H1 (cell line): ENCODE data around the gene HDAC10. TPM values are rescaled to one million over a fixed set of nuclear protein-coding genes. Genes with fewer than 3 reads are reported as not detected.

Experiments
- CTCF ChIA-PET: fragments of 300-600 bp; sonication (Branson Sonifier 250); formaldehyde crosslinking; loops from one replicate; lab custom pipeline; 2021; ENCODE audit not compliant: partially characterized antibody; lab: Charles Lee
- POLR2A ChIA-PET: fragments of 300-600 bp; sonication (Branson Sonifier 250); formaldehyde crosslinking; loops from one replicate; lab custom pipeline; 2021; ENCODE audit warnings: inconsistent platforms; ENCODE audit not compliant: partially characterized antibody; lab: Charles Lee
- DNase-seq, 2 experiments: peaks; one replicate each; pipeline versions ENCODE4 v3.0.0 to v3.0.0-alpha.2; 2010 to 2022; ENCODE audit warnings: low spot score in 2 of 2, low read depth in 1 of 2, mixed read lengths in 1 of 2
- FAIRE-seq: peaks from 2 replicates; lab custom pipeline; 2011; peaks lifted over from hg19 to GRCh38; lab: Jason Lieb, UNC
- H2AFZ ChIP-seq: 2 replicates; pipeline ENCODE4 v1.8.1; 2012; ENCODE audit warnings: low read length, inconsistent platforms
- H2AK5ac ChIP-seq: 2 replicates; pipeline ENCODE4 v1.6.1; 2013; ENCODE audit warnings: low read depth, low read length
- H2BK120ac ChIP-seq: replicated peaks from 2 replicates; pipeline ENCODE3; 2013; ENCODE audit warnings: low read depth, low read length, inconsistent platforms
- H2BK12ac ChIP-seq: 2 replicates; pipeline ENCODE4 v1.6.1; 2013; ENCODE audit warnings: low read depth, low read length
- H2BK15ac ChIP-seq: 2 replicates; pipeline ENCODE4 v1.6.1; 2013; ENCODE audit warnings: low read length
- H2BK20ac ChIP-seq: 2 replicates; pipeline ENCODE4 v1.6.1; 2013; ENCODE audit warnings: low read length
- H2BK5ac ChIP-seq: 2 replicates; pipeline ENCODE4 v1.6.1; 2013; ENCODE audit warnings: low read depth, low read length
- H3K14ac ChIP-seq: 2 replicates; pipeline ENCODE4 v1.6.1; 2013; ENCODE audit warnings: inconsistent platforms; ENCODE audit not compliant: insufficient read length
- H3K18ac ChIP-seq: 2 replicates; pipeline ENCODE4 v1.6.1; 2013; ENCODE audit warnings: low read length; ENCODE audit errors: extremely low read depth
- H3K23ac ChIP-seq: 2 replicates; pipeline ENCODE4 v1.6.1; 2013; ENCODE audit warnings: inconsistent platforms; ENCODE audit not compliant: insufficient read length
- H3K23me2 ChIP-seq: 2 replicates; pipeline ENCODE4 v1.6.1; 2013; ENCODE audit warnings: low read depth, low read length
- H3K27ac ChIP-seq: 2 replicates; pipeline ENCODE4 v1.6.1; 2011; ENCODE audit warnings: low read depth, low read length, inconsistent platforms
- H3K27me3 ChIP-seq, 4 experiments: replicated peaks in 1 of 4; 1 replicate in 1 of 4; 2 replicates in 3 of 4; pipeline versions ENCODE4 v1.6.1 to v1.8.1; 2011 to 2013; ENCODE audit warnings: low read length in 3 of 4, mild to moderate bottlenecking in 3 of 4, inconsistent platforms in 2 of 4, mixed read lengths in 2 of 4, moderate library complexity in 1 of 4; ENCODE audit not compliant: control insufficient read depth in 3 of 4, insufficient read depth in 3 of 4; ENCODE audit errors: extremely low read depth in 1 of 4
- H3K36me3 ChIP-seq, 4 experiments: 2 replicates each; pipeline versions ENCODE4 v1.6.1 to v1.8.1; 2011 to 2013; ENCODE audit warnings: mild to moderate bottlenecking in 4 of 4, low read length in 3 of 4, moderate library complexity in 2 of 4, control low read depth in 1 of 4, inconsistent platforms in 1 of 4; ENCODE audit not compliant: insufficient read depth in 4 of 4, control insufficient read depth in 2 of 4
- H3K4ac ChIP-seq: replicated peaks from 2 replicates; pipeline ENCODE3; 2013; ENCODE audit warnings: low read length, low read depth, mixed read lengths, inconsistent platforms; ENCODE audit not compliant: insufficient read length
- H3K4me1 ChIP-seq, 4 experiments: replicated peaks in 1 of 4; 1 replicate in 1 of 4; 2 replicates in 3 of 4; pipeline versions ENCODE4 v1.6.1 to v1.8.1; 2011 to 2013; ENCODE audit warnings: low read length in 3 of 4, inconsistent platforms in 2 of 4, mixed read lengths in 1 of 4; ENCODE audit not compliant: insufficient read depth in 4 of 4, control insufficient read depth in 3 of 4
- H3K4me2 ChIP-seq, 2 experiments: 2 replicates each; pipeline versions ENCODE4 v1.6.1 to v1.8.1; 2011 to 2013; ENCODE audit warnings: low read depth in 2 of 2, low read length in 2 of 2, control low read depth in 1 of 2, inconsistent platforms in 1 of 2, mild to moderate bottlenecking in 1 of 2; ENCODE audit not compliant: insufficient read depth in 1 of 2
- H3K4me3 ChIP-seq, 4 experiments: fragments of 200-600, 300-600 bp in 1 of 4; sonication (generic), shearing (Covaris generic), sonication (Bioruptor Twin) in 1 of 4; 2 replicates each; pipeline versions ENCODE4 v1.5.1 to v1.8.1; 2011 to 2016; ENCODE audit warnings: low read length in 4 of 4, low read depth in 3 of 4, control low read depth in 2 of 4, inconsistent platforms in 2 of 4, mild to moderate bottlenecking in 2 of 4, mixed read lengths in 1 of 4, moderate library complexity in 1 of 4; ENCODE audit not compliant: insufficient read depth in 2 of 4; ENCODE audit errors: extremely low read depth in 1 of 4
- H3K56ac ChIP-seq: replicated peaks from 2 replicates; pipeline ENCODE3; 2013; ENCODE audit warnings: low read depth, mild to moderate bottlenecking, mixed read lengths, low read length, inconsistent platforms; ENCODE audit not compliant: insufficient read length
- H3K79me1 ChIP-seq: 2 replicates; pipeline ENCODE4 v1.6.1; 2013; ENCODE audit warnings: low read depth, low read length, control low read depth
- H3K79me2 ChIP-seq, 2 experiments: 2 replicates each; pipeline versions ENCODE4 v1.6.1 to v1.8.1; 2012 to 2013; ENCODE audit warnings: low read length in 2 of 2, mild to moderate bottlenecking in 2 of 2, inconsistent platforms in 1 of 2; ENCODE audit not compliant: insufficient read depth in 2 of 2, control insufficient read depth in 1 of 2
- H3K9ac ChIP-seq, 4 experiments: replicated peaks in 1 of 4; 1 replicate in 1 of 4; 2 replicates in 3 of 4; pipeline versions ENCODE4 v1.6.1 to v1.8.1; 2011 to 2013; ENCODE audit warnings: low read depth in 3 of 4, low read length in 3 of 4, control low read depth in 2 of 4, mild to moderate bottlenecking in 2 of 4, moderate library complexity in 2 of 4, inconsistent platforms in 1 of 4; ENCODE audit errors: extremely low read depth in 1 of 4
- H3K9me3 ChIP-seq, 2 experiments: 2 replicates each; pipeline versions ENCODE4 v1.6.1 to v1.8.1; 2012 to 2013; ENCODE audit warnings: mild to moderate bottlenecking in 2 of 2, moderate library complexity in 2 of 2, control low read depth in 1 of 2, inconsistent platforms in 1 of 2, low read depth in 1 of 2, low read length in 1 of 2, mixed read lengths in 1 of 2; ENCODE audit not compliant: insufficient read depth in 2 of 2
- H4K20me1 ChIP-seq, 2 experiments: replicated peaks in 1 of 2; 2 replicates each; pipeline versions ENCODE3 to v1.8.1; 2011 to 2013; ENCODE audit warnings: inconsistent platforms in 2 of 2, low read length in 2 of 2, mild to moderate bottlenecking in 1 of 2; ENCODE audit not compliant: insufficient read depth in 2 of 2, control insufficient read depth in 1 of 2
- H4K5ac ChIP-seq: 2 replicates; pipeline ENCODE4 v1.6.1; 2013; ENCODE audit warnings: low read length, low read depth, mixed read lengths, inconsistent platforms; ENCODE audit not compliant: insufficient read length
- H4K8ac ChIP-seq: 2 replicates; pipeline ENCODE4 v1.8.0; 2013; ENCODE audit warnings: mild to moderate bottlenecking, moderate library complexity, low read length, inconsistent platforms; ENCODE audit not compliant: insufficient read depth; ENCODE audit errors: extremely low read depth
- H4K91ac ChIP-seq: replicated peaks from 2 replicates; pipeline ENCODE3; 2013; ENCODE audit warnings: low read length, mixed read lengths, inconsistent platforms; ENCODE audit not compliant: insufficient read length
- BCL11A ChIP-seq, 2 experiments: IDR thresholded peaks; one replicate each; pipeline ENCODE4 v1.6.1; 2011; ENCODE audit warnings: low read depth in 2 of 2, low read length in 2 of 2, mild to moderate bottlenecking in 2 of 2
- FOSL1 ChIP-seq: IDR thresholded peaks from 2 replicates; pipeline ENCODE4 v1.6.1; 2011; ENCODE audit warnings: mild to moderate bottlenecking, low read depth, low read length, moderate library complexity; ENCODE audit not compliant: insufficient read depth
- KDM4A ChIP-seq: IDR thresholded peaks from one replicate; pipeline ENCODE4 v1.7.1; 2012; ENCODE audit warnings: low read depth, mild to moderate bottlenecking, moderate library complexity, low read length, inconsistent platforms; ENCODE audit not compliant: severe bottlenecking
- MAFK ChIP-seq: IDR thresholded peaks from 2 replicates; pipeline ENCODE4 v1.6.1; 2012; ENCODE audit warnings: low read depth, mild to moderate bottlenecking, improper control_type of control experiment, low read length
- POLR2AphosphoS5 ChIP-seq: IDR thresholded peaks from 2 replicates; pipeline ENCODE4 v1.6.1; 2011; ENCODE audit warnings: low read depth, low read length
- RBBP5 ChIP-seq: IDR thresholded peaks from 2 replicates; pipeline ENCODE4 v1.7.1; 2012; ENCODE audit warnings: low read depth, mild to moderate bottlenecking, inconsistent platforms, low read length, moderate library complexity, borderline replicate concordance
- TAF7 ChIP-seq: optimal IDR thresholded peaks from 2 replicates; pipeline ENCODE3; 2011; ENCODE audit warnings: low read depth, mild to moderate bottlenecking, inconsistent platforms, low read length, moderate library complexity, borderline replicate concordance
- WGBS, 2 experiments: shearing (Covaris generic) in 1 of 2; methylation state at CpG; one replicate each; pipeline versions ENCODE4 v1.1.6 to v1.1.7; 2013 to 2015; ENCODE audit warnings: low lambda C conversion rate in 2 of 2, mixed read lengths in 2 of 2, inconsistent platforms in 1 of 2, low coverage in 1 of 2, missing lambda C conversion rate in 1 of 2; ENCODE audit not compliant: insufficient replicate concordance in 2 of 2, insufficient coverage in 1 of 2, insufficient read length in 1 of 2; ENCODE audit errors: extremely low coverage in 1 of 2, missing lambda C conversion rate in 1 of 2; 5-methylcytosine and 5-hydroxymethylcytosine counted together
- polyA plus RNA-seq, 7 experiments: library from polyadenylated mRNA; depleted of rRNA in 3 of 7; stranded (reverse) in 5 of 7; unstranded in 2 of 7; fragments of >200 nt in 5 of 7; fragments of 200-250 nt in 2 of 7; gene quantifications; 1 replicate in 5 of 7; 2 replicates in 1 of 7; 4 replicates in 1 of 7; pipeline versions ENCODE4 v1.2.1 to v1.2.3, GENCODE V29; 2011 to 2013; ENCODE audit warnings: missing spikeins in 2 of 7, mixed read lengths in 2 of 7
- total RNA-seq: library from RNA; stranded (reverse); fragmentation: NEBNext Ultra II Directional; extraction: Animal tissue kit (Norgen Biotek cat#: 25700); gene quantifications from 2 replicates; pipeline ENCODE4 v1.2.1, GENCODE V29; 2021

Gene HDAC10
- total and polyA plus RNA-seq, 2 of the 8 experiments (the other 6 are each of a cell fraction or from before 2014, with no cell fraction given), result 11.2 to 26.4 TPM

DNA sequence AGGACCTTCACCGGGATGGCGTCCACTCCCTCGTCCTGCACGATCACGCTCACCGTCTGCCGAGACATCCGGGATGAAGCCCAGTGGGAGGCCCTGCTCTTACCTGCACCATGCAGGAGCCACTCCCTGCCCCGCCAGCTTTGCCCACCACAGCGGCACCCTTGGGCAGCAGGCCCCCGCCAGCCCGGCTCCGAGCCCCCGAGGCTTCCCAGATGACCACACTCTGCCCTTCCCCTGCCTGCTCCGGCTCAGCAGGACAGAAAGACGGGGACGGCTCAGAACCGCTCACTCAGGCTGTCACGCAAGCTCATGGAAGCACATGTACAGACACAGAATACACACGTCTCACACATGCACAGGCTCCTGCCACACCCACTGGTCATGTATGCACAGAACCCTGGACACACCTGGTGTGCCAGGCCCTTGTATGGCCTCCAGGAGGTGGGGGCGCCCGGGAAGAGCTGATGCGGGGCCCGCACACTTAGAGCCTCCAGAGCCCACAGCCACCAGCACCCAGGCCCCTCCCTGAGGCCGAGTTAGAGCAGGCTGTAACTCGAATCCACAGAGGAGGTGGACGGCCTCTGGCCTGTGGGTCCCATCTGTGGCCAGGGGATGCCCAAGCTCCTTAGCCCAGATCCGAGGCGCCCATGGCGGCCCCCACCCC, 28.0 kb upstream of the HDAC10 start:
- no peak overlapping the region for H2BK12ac ChIP-seq
- no peak overlapping the region for H3K56ac ChIP-seq
- H3K27ac ChIP-seq, result no peak overlapping the region
- H4K5ac ChIP-seq, result no peak overlapping the region
- H3K23me2 ChIP-seq, result no peaks in the 10 kb centered on the region
- H2BK120ac ChIP-seq, result no peak overlapping the region
- TF ChIP-seq POLR2AphosphoS5 (no peak; the same call in 1 of the 2 replicates), MAFK (no peak), RBBP5 (no peak), BCL11A (IDR thresholded peaks at IDR 0.05; ENCODE audit: low read depth in 2 of 2, low read length in 2 of 2) (no peak), KDM4A (no peak), FOSL1 (no peak), TAF7 (no peak)
- H3K4ac ChIP-seq, result no peak overlapping the region
- FAIRE-seq (no peak), DNase-seq (no peak)
- H3K18ac ChIP-seq, result no peak overlapping the region
- H4K20me1 ChIP-seq, result peaks cover 6 to 10% of the 10 kb centered on the region in 2 experiments
- POLR2A ChIA-PET, result interaction anchor here (1.0 kb wide), 1 partner anchor 14 kb away, joined by 3 read pairs; no protein-coding TSS in a partner anchor
- H2BK5ac ChIP-seq, result no peak overlapping the region
- 90% methylated on average over 29 of the region's 30 CpGs; no CpG with 5 or more reads in 1 of the 2 experiments for WGBS, 2 experiments
- H2AK5ac ChIP-seq, result no peak overlapping the region
- no peaks in the 10 kb centered on the region for H3K79me2 ChIP-seq
- CTCF ChIA-PET, result interaction anchor here (0.8 to 3.5 kb wide), 6 partner anchors 12 to 365 kb away, joined by 3 to 12 read pairs (median 4); no protein-coding TSS in a partner anchor
- H3K9ac ChIP-seq, result no peak overlapping the region
- H3K4me2 ChIP-seq, result no peak overlapping the region
- peaks cover 0 to 2% (median 0%) of the 10 kb centered on the region in 4 experiments; a peak in 2 of 7 replicates for H3K4me1 ChIP-seq
- H2AFZ ChIP-seq, result no peak overlapping the region
- H2BK15ac ChIP-seq, result no peak overlapping the region
- H4K91ac ChIP-seq, result no peak overlapping the region
- no peaks in the 10 kb centered on the region for H3K27me3 ChIP-seq
- no peaks in the 10 kb centered on the region for H3K79me1 ChIP-seq
- H3K9me3 ChIP-seq, result peaks cover 7 to 24% of the 10 kb centered on the region in 2 experiments; a peak in 3 of 4 replicates
- H2BK20ac ChIP-seq, result no peak overlapping the region
- H3K14ac ChIP-seq, result no peak overlapping the region
- H3K23ac ChIP-seq, result no peak overlapping the region
- H3K4me3 ChIP-seq, result no peak overlapping the region
- H3K36me3 ChIP-seq, result peaks cover 26 to 89% (median 51%) of the 10 kb centered on the region in 4 experiments
- no peak overlapping the region for H4K8ac ChIP-seq
